ENCODE data around the gene IGFBP3.

Gene IGFBP3, protein sequence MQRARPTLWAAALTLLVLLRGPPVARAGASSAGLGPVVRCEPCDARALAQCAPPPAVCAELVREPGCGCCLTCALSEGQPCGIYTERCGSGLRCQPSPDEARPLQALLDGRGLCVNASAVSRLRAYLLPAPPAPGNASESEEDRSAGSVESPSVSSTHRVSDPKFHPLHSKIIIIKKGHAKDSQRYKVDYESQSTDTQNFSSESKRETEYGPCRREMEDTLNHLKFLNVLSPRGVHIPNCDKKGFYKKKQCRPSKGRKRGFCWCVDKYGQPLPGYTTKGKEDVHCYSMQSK

GRCh38 chr7:45920502-45921380, at the start of gene IGFBP3:
Gene IGFBP3, minus strand, starts transcription at chr7:45921272. Its CDS starts 132 bp downstream, at chr7:45921140.
- TF ChIP-seq, protein P1, sequence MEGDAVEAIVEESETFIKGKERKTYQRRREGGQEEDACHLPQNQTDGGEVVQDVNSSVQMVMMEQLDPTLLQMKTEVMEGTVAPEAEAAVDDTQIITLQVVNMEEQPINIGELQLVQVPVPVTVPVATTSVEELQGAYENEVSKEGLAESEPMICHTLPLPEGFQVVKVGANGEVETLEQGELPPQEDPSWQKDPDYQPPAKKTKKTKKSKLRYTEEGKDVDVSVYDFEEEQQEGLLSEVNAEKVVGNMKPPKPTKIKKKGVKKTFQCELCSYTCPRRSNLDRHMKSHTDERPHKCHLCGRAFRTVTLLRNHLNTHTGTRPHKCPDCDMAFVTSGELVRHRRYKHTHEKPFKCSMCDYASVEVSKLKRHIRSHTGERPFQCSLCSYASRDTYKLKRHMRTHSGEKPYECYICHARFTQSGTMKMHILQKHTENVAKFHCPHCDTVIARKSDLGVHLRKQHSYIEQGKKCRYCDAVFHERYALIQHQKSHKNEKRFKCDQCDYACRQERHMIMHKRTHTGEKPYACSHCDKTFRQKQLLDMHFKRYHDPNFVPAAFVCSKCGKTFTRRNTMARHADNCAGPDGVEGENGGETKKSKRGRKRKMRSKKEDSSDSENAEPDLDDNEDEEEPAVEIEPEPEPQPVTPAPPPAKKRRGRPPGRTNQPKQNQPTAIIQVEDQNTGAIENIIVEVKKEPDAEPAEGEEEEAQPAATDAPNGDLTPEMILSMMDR (IDR thresholded peaks at IDR 0.05; ENCODE audit: extremely low read depth, missing control alignments): no peak
- no peak for DNase-seq (ENCODE audit: low spot score)

DNA sequence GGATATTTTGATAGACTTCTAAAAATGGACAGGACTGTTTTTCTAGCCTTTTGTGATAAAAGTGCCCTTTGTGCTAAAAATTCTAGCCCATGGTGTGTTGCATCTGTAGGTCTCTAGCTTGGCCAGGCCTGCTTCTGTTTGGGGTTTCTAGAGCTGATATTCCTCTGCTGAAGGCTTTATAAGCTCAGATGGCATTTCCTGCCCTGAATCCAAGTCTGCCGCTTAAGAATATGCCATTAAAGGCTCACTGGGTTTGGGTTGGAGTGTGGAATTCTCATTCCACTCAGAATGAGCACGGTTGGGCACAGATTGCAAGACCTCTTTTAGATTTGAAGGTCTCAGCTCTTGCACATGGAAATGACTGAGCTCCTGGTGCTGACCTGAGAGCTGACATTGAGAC, 49.4 kb upstream of the IGFBP3 start:
- TF ChIP-seq, protein P1 (IDR thresholded peaks at IDR 0.05; ENCODE audit: extremely low read depth, missing control alignments): no peak
- DNase-seq (ENCODE audit: low spot score): no peak

- TF ChIP-seq, protein P1 (IDR thresholded peaks at IDR 0.05; ENCODE audit: extremely low read depth, missing control alignments): no peak
- no peak for DNase-seq (ENCODE audit: low spot score)
Observed at GRCh38 chr7:45969940-45970339, 48.9 kb upstream of the IGFBP3 start.

DNA sequence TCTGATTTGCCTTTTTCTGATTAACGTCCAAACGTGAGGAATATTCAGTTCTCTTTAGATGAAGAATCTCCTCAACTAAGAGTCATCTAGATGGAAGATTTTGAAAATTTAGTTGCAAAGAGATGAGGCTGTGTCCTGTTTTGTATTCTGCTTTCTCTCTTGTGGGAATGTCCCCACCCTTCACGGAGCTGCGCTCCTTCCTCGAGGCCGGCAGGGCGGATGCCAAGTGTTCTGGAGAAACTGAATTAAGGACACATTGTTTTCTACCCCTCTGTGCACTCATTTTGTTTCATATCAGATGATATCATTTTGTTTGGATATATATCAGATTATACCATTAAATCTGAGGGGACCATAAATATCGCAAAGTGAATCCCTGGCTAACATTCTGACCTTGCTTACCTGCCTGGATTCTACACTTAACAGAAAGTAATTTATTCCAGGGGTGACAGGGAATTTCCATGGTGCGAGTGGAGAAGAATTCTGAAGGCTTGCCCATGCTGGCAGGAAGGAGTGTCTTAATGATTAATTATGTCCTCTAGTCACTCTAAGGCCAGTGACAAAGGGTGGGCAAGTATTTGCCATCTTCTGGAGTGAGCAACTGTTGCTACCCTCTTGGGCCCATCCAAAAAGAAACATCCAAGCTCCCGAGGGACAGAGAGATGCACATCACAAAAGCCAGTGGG, 47.9 kb upstream of the IGFBP3 start:
- DNase-seq (ENCODE audit: low spot score): no peak
- TF ChIP-seq, protein P1 (IDR thresholded peaks at IDR 0.05; ENCODE audit: extremely low read depth, missing control alignments): no peak

DNA sequence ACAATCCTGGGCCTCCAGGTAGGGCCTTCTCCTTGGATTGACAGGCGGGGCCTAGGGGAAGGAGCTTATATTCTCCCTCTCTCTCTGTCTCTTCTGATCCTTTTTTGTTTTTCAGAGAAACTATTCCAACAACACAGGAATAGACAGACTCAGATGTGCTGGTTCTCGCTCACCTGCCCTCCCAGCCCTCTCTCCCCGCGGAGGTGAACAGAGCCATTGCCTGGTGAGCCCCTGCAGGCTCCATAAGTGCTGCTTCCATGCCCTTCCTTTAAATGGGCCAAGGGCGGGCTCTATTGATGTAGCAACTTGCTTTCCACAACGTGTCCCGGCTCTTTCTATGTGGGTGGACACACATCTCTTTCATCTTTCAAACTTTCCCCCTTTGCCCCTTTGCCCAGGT, 47.2 kb upstream of the IGFBP3 start:
- TF ChIP-seq, protein P1 (IDR thresholded peaks at IDR 0.05; ENCODE audit: extremely low read depth, missing control alignments): no peak
- DNase-seq (ENCODE audit: low spot score): no peak

DNA sequence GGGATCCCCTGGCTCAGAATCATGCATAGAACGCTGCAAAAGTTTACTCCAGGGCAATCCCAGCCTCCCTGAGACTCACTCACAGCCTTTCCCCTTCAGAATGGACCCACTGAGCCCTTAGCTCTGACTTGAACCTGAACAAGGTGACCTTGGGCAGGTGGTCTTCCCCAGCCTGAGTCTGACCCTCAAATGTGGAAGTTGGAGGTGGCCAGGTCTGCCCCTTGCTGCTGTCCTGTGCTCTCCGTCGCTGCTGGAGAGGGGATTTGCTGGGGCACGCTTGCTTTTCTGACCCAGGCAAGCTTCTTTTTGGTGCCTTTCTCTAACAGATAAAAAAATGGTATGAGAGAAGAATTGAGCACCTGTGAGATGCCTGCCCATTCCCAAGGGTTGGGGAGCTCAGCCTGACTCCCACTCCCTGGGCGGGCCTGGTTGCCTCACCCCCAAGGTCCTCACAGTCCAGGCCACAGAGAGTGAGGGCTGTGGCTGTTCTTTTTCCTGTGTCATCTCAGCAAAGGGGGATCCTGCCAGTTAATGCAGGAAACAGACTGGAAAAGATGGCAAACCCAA, 46.6 kb upstream of the IGFBP3 start:
- TF ChIP-seq, protein P1 (IDR thresholded peaks at IDR 0.05; ENCODE audit: extremely low read depth, missing control alignments): no peak
- no peak for DNase-seq (ENCODE audit: low spot score)
